ENCODE results near the gene NMS. TPM values are rescaled to one million over a fixed set of nuclear protein-coding genes. Genes with fewer than 3 reads are reported as not detected.

The NMS gene
- total RNA-seq, 1 donor from 2014 or later, result not detected

- H3K36me3 ChIP-seq (ENCODE audit: control insufficient read depth, insufficient read depth, low read length), result no peaks in the 10 kb centered on the region
- no peak for TF ChIP-seq CTCF (IDR thresholded peaks at IDR 0.05; ENCODE audit: insufficient read depth, low read length, poor library complexity, severe bottlenecking)
- no peaks in the 10 kb centered on the region for H3K27me3 ChIP-seq (ENCODE audit: control insufficient read depth, insufficient read depth, low read length)
- H3K4me3 ChIP-seq (ENCODE audit: low read depth, low read length), result no peak overlapping the region
- DNase-seq (ENCODE audit: low read depth), result no peak
These were observed 47.3 kb downstream of the NMS start for GRCh38 chr2:100517556-100517955.

DNA sequence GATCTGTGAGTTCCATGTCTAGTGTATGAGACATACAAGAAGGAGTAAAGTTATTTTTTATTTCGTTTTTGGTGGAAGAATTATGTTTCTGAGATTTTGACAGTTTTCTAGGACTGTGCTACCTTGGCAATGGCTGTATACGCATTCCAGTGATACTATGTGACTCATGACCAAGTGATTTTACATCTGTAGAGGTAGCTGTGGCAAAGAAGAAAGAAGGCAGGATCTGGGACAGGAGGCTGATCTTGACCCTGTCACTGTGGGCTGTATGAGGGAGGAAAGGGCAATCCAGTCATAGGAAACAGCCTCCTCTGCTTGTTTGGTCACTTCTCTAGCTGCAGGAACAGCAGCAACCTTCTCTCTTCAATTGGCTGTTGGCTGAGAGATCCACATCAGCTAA, 48.5 kb downstream of the NMS start:
- no peaks in the 10 kb centered on the region for H3K27me3 ChIP-seq (ENCODE audit: control insufficient read depth, insufficient read depth, low read length)
- no peaks in the 10 kb centered on the region for H3K36me3 ChIP-seq (ENCODE audit: control insufficient read depth, insufficient read depth, low read length)
- no peak overlapping the region for H3K4me3 ChIP-seq (ENCODE audit: low read depth, low read length)
- no peak for TF ChIP-seq CTCF (IDR thresholded peaks at IDR 0.05; ENCODE audit: insufficient read depth, low read length, poor library complexity, severe bottlenecking)
- DNase-seq (ENCODE audit: low read depth), result no peak

- TF ChIP-seq CTCF (IDR thresholded peaks at IDR 0.05; ENCODE audit: insufficient read depth, low read length, poor library complexity, severe bottlenecking), result no peak
- Histone ChIP-seq H3K4me3 (ENCODE audit: low read depth, low read length) (no peak overlapping the region), H3K36me3 (ENCODE audit: control insufficient read depth, insufficient read depth, low read length) (no peaks in the 10 kb centered on the region), H3K27me3 (ENCODE audit: control insufficient read depth, insufficient read depth, low read length) (no peaks in the 10 kb centered on the region)
- DNase-seq (ENCODE audit: low read depth), result no peak
These were observed 49.9 kb downstream of the NMS start for GRCh38 chr2:100520224-100520623.

DNA sequence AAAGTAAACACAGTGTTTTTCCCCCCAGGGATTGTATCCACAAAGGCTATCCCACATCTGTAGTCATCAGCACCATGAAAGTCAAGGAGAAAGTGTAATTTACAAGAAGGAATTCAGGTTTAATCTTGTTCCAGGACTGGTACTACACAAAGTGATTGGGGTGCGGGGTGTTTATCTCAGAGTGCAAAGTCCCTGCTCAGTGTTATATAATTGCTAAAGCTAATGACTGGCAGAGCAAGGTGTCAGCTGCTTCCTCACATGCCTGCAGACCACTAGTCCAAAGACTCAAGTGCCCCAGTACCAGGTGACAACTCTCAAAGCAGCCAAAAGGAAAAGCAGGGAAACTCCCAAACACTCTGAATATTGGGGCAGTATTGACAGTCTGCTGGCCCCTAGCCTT, 52.1 kb downstream of the NMS start:
- Histone ChIP-seq H3K4me3 (ENCODE audit: low read depth, low read length) (no peak overlapping the region), H3K36me3 (ENCODE audit: control insufficient read depth, insufficient read depth, low read length) (no peaks in the 10 kb centered on the region), H3K27me3 (ENCODE audit: control insufficient read depth, insufficient read depth, low read length) (no peaks in the 10 kb centered on the region)
- DNase-seq (ENCODE audit: low read depth), result no peak
- TF ChIP-seq CTCF (IDR thresholded peaks at IDR 0.05; ENCODE audit: insufficient read depth, low read length, poor library complexity, severe bottlenecking), result no peak

GRCh38 chr2:100524331-100524730, 54.0 kb downstream of the NMS start:
- H3K4me3 ChIP-seq (ENCODE audit: low read depth, low read length), result no peak overlapping the region
- TF ChIP-seq CTCF (IDR thresholded peaks at IDR 0.05; ENCODE audit: insufficient read depth, low read length, poor library complexity, severe bottlenecking), result no peak
- DNase-seq (ENCODE audit: low read depth), result no peak
- no peaks in the 10 kb centered on the region for H3K27me3 ChIP-seq (ENCODE audit: control insufficient read depth, insufficient read depth, low read length)
- no peaks in the 10 kb centered on the region for H3K36me3 ChIP-seq (ENCODE audit: control insufficient read depth, insufficient read depth, low read length)

GRCh38 chr2:100526868-100527267, 56.6 kb downstream of the NMS start:
- H3K27me3 ChIP-seq (ENCODE audit: control insufficient read depth, insufficient read depth, low read length), result no peaks in the 10 kb centered on the region
- no peaks in the 10 kb centered on the region for H3K36me3 ChIP-seq (ENCODE audit: control insufficient read depth, insufficient read depth, low read length)
- no peak overlapping the region for H3K4me3 ChIP-seq (ENCODE audit: low read depth, low read length)
- no peak for TF ChIP-seq CTCF (IDR thresholded peaks at IDR 0.05; ENCODE audit: insufficient read depth, low read length, poor library complexity, severe bottlenecking)
- DNase-seq (ENCODE audit: low read depth), result no peak

All from kidney epithelial cell (primary cell).